ENCODE data around the gene TMEM198.

DNA sequence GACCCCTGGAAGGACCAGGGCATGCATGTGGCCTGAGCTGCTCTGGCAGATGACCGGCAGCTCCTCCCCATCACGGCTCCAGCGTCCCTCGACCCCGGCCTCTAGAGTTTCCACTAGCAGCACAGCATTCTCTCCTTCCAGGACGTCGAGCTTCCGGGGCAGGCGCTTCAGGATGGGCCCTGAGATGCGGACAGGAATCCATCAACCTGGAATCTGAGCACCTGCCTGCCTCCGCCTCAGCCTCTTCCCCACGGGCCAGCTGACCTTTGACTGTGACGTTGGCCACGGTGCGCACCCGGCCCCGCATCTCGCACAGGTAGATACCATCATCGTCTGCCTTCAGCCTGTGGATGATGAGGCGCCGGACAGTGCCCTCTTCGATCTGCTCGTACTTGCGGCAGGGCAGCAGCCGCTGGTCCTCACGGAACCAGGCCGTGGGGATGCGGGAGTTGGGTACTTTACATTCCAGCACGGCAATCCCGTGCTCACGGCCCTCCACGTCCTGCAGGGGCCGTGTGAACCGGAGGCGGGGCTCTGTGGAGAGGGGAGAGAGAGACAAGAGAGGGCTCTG lies 24.0 kb downstream of the TMEM198 start:
- TF ChIP-seq, protein P1, sequence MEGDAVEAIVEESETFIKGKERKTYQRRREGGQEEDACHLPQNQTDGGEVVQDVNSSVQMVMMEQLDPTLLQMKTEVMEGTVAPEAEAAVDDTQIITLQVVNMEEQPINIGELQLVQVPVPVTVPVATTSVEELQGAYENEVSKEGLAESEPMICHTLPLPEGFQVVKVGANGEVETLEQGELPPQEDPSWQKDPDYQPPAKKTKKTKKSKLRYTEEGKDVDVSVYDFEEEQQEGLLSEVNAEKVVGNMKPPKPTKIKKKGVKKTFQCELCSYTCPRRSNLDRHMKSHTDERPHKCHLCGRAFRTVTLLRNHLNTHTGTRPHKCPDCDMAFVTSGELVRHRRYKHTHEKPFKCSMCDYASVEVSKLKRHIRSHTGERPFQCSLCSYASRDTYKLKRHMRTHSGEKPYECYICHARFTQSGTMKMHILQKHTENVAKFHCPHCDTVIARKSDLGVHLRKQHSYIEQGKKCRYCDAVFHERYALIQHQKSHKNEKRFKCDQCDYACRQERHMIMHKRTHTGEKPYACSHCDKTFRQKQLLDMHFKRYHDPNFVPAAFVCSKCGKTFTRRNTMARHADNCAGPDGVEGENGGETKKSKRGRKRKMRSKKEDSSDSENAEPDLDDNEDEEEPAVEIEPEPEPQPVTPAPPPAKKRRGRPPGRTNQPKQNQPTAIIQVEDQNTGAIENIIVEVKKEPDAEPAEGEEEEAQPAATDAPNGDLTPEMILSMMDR (conservative IDR thresholded peaks at IDR 0.05), result no peak
- TF ChIP-seq ZFX (IDR thresholded peaks at IDR 0.05), result no peak

Data from C4-2B (cell line).